ENCODE results near the gene SIX5. TPM values are rescaled to one million over a fixed set of nuclear protein-coding genes. Genes with fewer than 3 reads are reported as not detected.
A peak's percentile ranks its signal among the peaks of the same experiment; 100 is the strongest.

Gene SIX5
- total and polyA plus RNA-seq, 9 of the 15 experiments (the other 6 are each of a cell fraction or from before 2014, with no cell fraction given), result 1.4 to 17.2 (median 7.4) TPM; not detected in 2

- TF ChIP-seq E4F1 (CRISPR knock-in tag; IDR thresholded peaks at IDR 0.05; ENCODE audit: borderline replicate concordance) (no peak), ZNF512 (tag; IDR thresholded peaks at IDR 0.05) (no peak), THAP7 (CRISPR knock-in tag; IDR thresholded peaks at IDR 0.05) (peak; percentile 79; the same call in 1 of the 2 replicates), TARDBP (IDR thresholded peaks at IDR 0.05) (no peak; the same call in 1 of the 2 replicates), NR3C1 (CRISPR knock-in tag; IDR thresholded peaks at IDR 0.05) (no peak), CBX1 (IDR thresholded peaks at IDR 0.05; ENCODE audit: low read depth) (peak; percentile 86; the same call in 1 of the 2 replicates), HNRNPK (IDR thresholded peaks at IDR 0.05; ENCODE audit: low read depth, low read length, poor library complexity, severe bottlenecking) (no peak), MBD1 (CRISPR knock-in tag; IDR thresholded peaks at IDR 0.05) (no peak), ESRRA (IDR thresholded peaks at IDR 0.05; ENCODE audit: borderline replicate concordance, low read depth) (peak; percentile 52; the same call in 1 of the 2 replicates), ILK (tag; IDR thresholded peaks at IDR 0.05; ENCODE audit: borderline replicate concordance, low read depth) (no peak), TRIM28 (IDR thresholded peaks at IDR 0.05) (no peak), ZNF766 (CRISPR knock-in tag; conservative IDR thresholded peaks at IDR 0.05) (peak; percentile 1; the same call in 1 of the 2 replicates)
Observed at GRCh38 chr19:45770192-45771101, 1.4 kb upstream of the SIX5 start (continued).
